ENCODE data around the gene FGFBP1. TPM values are rescaled to one million over a fixed set of nuclear protein-coding genes. Genes with fewer than 3 reads are reported as not detected.
"Not testable (repeated sequence)": the region's sequence is repeated elsewhere in the genome, so short reads cannot be mapped to it uniquely, and the experiment has no call there.

FGFBP1 gene
- polyA plus RNA-seq, 10 donors, result 0.12 to 0.25 (median 0.19) TPM; not detected in 6

- no peak for DNase-seq
These were observed 9.1 kb upstream of the FGFBP1 start for GRCh38 chr4:15947684-15948083.

- no peak for DNase-seq
These were observed 7.0 kb upstream of the FGFBP1 start for GRCh38 chr4:15945516-15945915.

- no peak for DNase-seq
These were observed 6.4 kb upstream of the FGFBP1 start for GRCh38 chr4:15944895-15945294.

- no peak for DNase-seq
These were observed 3.7 kb upstream of the FGFBP1 start for GRCh38 chr4:15942283-15942682.

GRCh38 chr4:15938182-15938581, 358 bp downstream of the FGFBP1 start:
- no peak for DNase-seq

GRCh38 chr4:15936495-15936894, 2.0 kb downstream of the FGFBP1 start:
- peak in 1 of 3 donors; percentile 9 for DNase-seq

- DNase-seq, result peak in 1 of 3 donors; percentile 14
These were observed 2.8 kb downstream of the FGFBP1 start for GRCh38 chr4:15935504-15936402.

GRCh38 chr4:15934259-15934658, 4.3 kb downstream of the FGFBP1 start:
- DNase-seq, result no peak

- DNase-seq, result no peak
These were observed 6.9 kb downstream of the FGFBP1 start for GRCh38 chr4:15931451-15932210.

- DNase-seq, result no peak
These were observed 8.2 kb downstream of the FGFBP1 start for GRCh38 chr4:15930314-15930713.

- DNase-seq, result no peak
These were observed 9.0 kb downstream of the FGFBP1 start for GRCh38 chr4:15929540-15929939.

GRCh38 chr4:15928883-15929282, 9.7 kb downstream of the FGFBP1 start:
- DNase-seq, result no peak

GRCh38 chr4:15926486-15926885, 12.1 kb downstream of the FGFBP1 start:
- no peak for DNase-seq

GRCh38 chr4:15925830-15926229, 12.7 kb downstream of the FGFBP1 start:
- no peak for DNase-seq

- no peak for DNase-seq
These were observed 17.0 kb downstream of the FGFBP1 start for GRCh38 chr4:15921592-15921932.

- DNase-seq, result peak; percentile 20 to 95 (median 30)
These were observed 17.6 kb downstream of the FGFBP1 start for GRCh38 chr4:15920723-15921591.

GRCh38 chr4:15918484-15919129, 19.9 kb downstream of the FGFBP1 start:
- no peak for DNase-seq

- DNase-seq, result peak in 1 of 3 donors; percentile 33
These were observed 21.2 kb downstream of the FGFBP1 start for GRCh38 chr4:15917297-15917696.

GRCh38 chr4:15916358-15916757, 22.2 kb downstream of the FGFBP1 start:
- DNase-seq, result not testable (repeated sequence)

- no peak for DNase-seq
These were observed 23.8 kb downstream of the FGFBP1 start for GRCh38 chr4:15914736-15915135.

- no peak for DNase-seq
These were observed 24.2 kb downstream of the FGFBP1 start for GRCh38 chr4:15914291-15914690.

GRCh38 chr4:15913631-15913970, 24.9 kb downstream of the FGFBP1 start:
- DNase-seq, result peak in 1 of 3 donors; percentile 83

Data from muscle of back (tissue), 11 donors.